NCI-H2196 (cell line): Measurements from ENCODE around the gene TPSG1.
"Not testable (repeated sequence)": the region's sequence is repeated elsewhere in the genome, so short reads cannot be mapped to it uniquely, and the experiment has no call there.

ENCODE experiments used
- DNase-seq: peaks from one replicate; lab custom pipeline; 2025; ENCODE audit not compliant: unreplicated experiment; lab: John Stamatoyannopoulos, UW

The TPSG1 gene

DNA sequence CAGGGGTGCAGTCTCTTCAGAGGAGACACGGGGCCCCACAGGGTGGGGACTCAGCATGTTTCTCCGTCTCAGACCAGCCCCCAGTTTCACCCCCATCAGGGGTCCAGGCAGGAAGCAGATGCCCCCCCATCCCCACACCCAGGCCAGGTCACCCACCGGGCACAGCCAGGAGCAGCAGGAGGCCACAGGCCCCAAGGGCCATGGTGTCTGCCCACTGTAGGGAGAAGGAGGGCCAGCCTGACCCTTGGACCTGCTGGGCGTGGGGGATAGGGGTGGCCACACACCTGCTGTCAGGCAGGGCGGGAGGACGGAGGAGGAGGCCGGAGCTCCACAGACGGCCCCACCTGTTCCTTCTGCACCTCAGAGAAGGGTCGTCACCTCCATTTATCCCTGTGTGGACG, at the start of gene TPSG1:
Gene TPSG1 (minus strand): TSS at position 218 of the 401 bp plus-strand sequence. CDS start 16 bp downstream, at position 202.
- no peak for DNase-seq

DNA sequence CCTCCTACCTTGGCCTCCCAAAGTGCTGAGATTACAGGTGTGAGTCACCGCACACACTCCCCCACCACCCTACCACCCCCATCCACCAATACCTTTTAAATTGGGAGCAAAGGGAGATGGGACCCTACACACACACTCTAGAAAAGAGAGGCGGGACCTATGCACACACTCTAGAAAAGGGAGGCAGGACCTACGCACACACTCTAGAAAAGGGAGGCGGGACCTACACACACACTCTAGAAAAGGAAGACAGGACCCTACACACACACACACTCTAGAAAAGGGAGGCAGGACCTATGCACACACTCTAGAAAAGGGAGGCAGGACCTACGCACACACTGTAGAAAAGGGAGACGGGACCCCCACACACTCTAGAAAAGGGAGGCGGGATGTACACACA, 49.7 kb upstream of the TPSG1 start:
- DNase-seq: no peak

DNA sequence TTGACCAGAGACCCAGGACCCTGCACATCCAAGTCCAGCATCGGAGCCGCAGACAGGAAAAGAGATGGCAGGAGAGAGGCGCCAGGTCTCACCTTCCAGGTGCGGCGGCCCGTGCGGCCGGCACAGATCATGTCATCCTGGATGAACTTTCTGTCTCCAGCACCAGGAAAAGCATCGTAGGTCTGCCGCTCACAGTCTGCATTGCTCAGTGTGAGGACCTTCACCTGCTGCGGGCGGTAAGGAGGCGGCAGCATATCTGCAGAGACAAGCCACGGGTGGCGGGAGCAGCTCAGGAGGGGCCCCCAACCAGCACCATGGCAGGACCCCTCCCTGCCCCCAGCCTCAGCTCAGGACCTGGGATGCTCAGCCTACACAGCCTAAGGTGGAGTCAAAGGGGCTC, 48.7 kb upstream of the TPSG1 start:
- DNase-seq: no peak

DNA sequence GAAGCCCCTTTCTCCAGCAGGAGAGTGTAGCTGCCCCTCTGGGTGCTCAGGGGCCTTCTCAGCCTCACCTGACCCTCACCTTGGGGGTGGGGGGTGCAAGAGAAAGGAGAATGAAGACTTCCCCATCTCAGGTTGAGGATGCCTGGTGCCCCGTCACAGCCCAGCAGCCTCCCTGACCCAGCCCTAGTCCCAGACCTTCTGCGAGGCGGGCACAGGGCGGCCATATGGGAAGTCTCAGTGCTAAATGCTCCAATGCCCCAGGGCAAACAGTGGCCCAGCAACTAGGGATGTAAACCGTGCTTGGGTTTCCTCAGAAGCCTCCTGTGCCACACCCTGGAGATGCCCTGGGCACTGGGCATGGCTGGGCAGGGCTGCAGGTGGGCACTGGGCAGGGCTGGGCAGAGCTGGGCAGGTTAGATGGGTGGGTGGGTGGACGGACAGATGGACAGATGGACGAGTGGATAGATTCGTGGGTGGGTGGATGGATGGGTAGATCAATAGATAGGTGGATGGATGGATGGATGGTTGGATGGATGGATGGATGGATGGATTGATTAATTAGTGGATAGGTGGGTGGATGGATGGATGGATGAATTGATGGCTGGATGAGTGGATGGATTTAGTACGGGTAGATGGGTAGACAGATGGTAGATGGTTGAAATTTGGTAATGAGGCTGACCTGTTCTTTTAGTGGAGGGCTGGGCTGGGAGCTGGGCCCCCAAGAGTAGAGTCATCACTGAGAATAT, 47.6 kb upstream of the TPSG1 start:
- DNase-seq: no peak

DNA sequence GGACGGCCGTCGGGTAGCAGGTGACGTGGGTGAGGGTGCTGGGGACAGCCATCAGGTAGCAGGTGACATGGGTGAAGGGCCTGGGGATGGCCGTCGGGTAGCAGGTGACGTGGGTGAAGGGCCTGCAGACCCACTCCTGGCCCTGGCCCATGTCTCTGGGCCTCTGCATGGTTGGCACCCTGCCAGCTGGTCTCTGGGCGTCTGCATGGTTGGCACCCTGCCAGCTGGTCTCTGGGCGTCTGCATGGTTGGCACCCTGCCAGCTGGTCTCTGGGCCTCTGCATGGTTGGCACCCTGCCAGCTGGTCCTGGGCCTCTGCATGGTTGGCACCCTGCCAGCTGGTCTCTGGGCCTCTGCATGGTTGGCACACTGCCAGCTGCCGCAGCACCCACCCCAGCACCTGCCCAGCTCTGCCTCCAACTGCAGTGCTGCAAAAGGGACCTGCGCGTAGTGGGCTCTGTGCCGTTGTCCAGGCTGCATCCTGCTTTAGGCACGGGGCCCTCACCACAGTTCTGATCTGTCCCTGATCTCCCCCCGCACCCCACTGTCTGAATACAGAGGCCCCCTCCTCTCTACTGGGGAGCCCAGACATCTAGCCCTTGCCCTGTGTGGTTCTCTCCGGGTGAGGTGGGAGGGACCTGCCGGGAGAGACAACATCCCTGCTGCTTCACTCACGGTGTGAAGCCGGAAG, 46.8 kb upstream of the TPSG1 start:
- peak; percentile 93 for DNase-seq

DNA sequence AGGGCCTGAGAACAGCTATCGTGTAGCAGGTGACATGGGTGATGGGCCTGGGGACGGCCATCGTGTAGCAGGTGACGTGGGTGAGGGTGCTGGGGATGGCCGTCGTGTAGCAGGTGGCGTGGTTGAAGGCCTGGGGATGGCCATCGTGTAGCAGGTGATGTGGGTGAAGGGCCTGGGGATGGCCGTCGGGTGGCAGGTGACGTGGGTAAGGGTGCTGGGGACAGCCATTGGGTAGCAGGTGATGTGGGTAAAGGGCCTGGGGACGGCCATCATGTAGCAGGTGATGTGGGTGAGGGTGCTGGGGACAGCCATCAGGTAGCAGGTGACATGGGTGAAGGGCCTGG, 46.3 kb upstream of the TPSG1 start:
- no peak for DNase-seq

DNA sequence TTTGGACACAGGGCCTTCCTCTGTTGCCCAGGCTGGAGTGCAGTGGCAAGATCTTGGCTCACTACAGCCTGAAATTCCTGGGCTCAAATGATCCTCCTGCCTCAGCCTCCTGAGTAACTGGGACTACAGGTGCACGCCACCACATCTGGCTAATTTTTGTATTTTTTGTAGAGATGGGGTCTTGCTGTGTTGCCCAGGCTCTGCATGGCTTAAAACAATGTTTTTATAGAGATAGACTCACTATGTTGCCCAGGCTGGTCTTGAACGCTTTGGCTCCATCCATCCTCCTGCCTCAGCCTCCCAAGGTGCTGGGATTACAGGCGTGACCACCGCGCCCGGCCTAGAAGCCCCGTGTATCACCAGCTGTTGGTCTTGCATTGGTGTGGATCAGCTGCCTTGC, 44.4 kb upstream of the TPSG1 start:
- DNase-seq: not testable (repeated sequence)

DNA sequence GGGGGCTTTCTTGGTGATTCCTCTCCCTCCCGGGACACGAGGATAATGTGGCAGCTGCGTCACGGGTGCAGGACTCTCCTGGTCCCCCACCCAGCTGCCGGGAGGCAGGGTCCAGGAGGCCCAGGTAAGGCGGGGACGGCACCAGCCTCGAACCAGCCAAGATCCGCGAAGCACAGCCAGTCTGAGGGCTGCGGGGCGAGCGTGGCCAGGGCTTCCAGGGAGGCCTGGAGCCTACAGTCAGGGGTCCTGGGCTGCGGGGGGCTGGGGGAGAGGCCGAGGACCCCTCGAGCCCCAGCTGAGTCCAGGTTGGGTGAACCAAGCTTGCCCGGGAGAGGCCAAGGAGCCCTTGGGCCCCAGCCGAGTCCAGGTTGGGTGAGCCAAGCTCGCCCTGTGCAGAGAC, 40.8 kb upstream of the TPSG1 start:
- no peak for DNase-seq

DNA sequence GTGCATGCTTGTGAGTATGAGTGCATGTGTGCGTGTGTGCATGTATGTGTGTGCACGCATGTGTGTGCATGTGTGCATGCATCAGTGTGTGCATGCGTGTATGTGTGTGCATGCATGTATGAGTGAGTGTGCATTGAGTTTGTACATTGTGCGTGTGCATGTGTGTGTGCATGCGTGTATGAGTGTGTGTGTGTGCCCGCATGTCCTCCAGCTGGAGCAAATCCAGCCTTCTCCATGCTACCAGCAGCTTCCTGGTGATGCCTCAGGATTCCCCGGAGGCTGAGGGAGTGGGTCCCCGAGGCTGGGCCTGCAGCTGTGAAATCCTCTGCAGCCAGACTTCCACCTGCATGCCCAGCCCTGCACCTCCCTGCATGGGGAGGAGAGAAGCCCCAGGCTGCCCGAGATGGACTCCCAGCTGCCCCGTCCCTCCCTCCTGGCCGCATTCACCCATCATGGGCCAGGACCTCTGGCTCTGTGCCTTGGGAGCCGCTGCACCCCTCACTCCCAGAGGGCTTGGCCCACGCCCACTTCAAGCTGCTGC, 40.1 kb upstream of the TPSG1 start:
- no peak for DNase-seq

DNA sequence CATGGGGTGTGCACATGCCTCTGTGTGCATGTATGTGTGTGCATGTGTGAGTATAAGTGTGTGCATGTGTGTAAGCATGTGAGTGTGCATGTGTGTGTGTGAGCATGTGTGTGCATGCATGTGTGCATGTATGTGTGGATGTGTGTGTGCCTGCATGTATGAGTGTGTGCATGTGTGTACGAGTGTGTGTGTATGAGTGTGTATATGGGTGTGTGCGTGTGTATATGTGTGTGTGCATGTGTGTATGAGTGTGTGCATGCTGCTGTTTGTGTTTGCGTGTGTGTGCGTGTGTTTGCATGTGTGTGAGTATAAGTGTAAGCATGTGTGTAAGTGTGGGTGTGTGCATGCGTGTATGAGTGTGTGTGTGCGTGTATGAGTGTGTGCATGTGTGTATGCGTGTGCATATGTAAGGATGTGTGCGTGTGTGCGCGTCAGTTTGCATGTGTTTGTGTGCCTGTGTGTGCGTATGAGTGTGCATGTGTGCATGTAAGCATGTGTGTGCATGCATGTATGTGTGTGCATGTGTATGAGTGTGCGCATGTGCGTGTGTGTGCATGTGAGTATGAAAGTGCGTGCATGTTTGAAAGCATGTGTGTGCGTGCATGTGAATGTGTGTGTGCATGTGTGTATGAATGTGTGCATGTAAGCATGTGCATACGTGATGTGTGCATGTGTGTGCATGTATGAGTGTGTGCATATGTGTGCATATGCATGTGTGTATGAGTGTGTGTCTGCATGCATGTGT, 39.4 kb upstream of the TPSG1 start:
- DNase-seq: no peak

DNA sequence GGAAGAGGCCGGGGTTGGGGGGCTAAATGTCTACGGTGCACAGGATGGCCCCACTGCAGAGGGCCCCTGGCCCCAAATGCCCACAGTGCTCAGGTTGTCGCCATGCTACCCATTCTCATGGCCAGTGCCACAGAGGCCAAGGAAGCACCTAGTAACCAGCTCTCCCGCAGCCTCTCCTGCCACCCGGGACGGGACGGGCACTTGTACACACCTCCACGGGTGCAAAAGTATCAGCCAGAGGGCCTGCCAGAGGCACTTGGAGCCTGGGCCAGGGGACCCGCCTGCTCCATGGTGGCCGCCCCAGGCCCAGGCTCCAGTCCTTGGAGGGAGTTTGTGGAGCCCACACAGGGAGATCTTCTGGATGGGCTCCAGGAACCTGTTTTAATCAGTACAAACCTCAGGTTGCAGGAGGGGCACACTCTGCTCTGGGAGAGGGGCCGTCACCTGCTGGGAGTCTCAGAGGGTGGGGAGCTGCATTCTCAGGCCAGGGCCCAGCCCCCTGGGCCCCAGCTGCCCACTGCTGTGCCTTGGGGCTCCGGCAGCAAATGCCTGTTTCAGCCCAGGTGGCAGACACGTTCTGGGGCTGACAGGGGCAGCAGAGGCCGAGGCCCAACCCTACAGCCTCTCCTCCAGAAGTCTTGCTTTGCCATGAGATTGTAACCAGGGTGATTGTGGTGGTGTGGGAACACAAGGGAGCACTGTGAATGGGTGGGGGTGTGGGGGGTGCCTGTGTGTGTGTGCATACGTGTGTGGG, 38.7 kb upstream of the TPSG1 start:
- no peak for DNase-seq

DNA sequence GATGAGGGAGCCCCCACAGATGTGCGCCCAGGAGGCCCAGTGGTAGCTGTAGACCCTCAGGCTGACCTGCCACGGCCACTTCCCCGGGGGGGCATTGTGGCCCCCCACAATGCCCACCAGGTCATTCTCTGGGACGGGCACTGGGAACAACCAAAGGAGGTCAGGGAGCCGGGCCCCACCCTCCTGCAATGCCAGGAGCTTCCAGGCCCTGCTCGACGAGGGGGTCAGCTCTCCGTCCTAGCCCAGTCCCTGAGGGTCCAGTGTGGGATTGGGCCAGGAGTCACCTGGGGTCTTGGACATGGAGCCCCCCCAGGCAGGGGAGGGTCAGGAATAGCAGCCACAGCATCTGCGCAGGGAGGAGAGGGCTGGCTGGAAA, 37.8 kb upstream of the TPSG1 start:
- DNase-seq: no peak

DNA sequence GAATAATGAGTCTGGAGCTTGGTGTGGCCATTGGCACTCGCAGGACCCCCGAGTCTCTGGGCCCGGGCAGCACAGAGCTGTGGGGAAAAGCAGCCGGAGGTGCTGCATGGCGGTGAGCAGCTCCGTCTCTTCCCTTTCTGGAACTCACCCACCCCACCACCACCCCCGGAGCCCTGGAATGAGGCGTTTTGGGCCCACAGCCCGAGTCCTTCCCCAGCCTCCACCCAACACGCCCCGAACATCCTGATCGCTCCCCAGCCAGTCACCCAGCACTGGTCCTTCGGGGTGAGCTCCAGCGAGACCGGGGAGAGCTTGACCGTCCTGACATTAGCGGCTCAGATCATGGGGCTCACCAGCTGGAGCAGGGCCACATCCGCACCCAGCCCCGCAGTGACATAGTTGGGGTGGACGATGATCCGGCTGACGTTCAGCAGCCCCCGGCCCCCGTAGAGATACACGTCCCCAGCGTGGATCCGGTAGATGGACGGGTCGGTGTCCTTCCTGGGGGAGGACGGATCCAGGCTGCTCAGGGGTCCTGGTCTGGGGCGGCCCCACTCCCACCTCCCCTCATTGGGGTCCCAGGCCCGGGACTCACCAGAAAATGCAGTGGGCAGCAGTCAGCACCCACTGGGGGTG, 37.3 kb upstream of the TPSG1 start:
- no peak for DNase-seq

DNA sequence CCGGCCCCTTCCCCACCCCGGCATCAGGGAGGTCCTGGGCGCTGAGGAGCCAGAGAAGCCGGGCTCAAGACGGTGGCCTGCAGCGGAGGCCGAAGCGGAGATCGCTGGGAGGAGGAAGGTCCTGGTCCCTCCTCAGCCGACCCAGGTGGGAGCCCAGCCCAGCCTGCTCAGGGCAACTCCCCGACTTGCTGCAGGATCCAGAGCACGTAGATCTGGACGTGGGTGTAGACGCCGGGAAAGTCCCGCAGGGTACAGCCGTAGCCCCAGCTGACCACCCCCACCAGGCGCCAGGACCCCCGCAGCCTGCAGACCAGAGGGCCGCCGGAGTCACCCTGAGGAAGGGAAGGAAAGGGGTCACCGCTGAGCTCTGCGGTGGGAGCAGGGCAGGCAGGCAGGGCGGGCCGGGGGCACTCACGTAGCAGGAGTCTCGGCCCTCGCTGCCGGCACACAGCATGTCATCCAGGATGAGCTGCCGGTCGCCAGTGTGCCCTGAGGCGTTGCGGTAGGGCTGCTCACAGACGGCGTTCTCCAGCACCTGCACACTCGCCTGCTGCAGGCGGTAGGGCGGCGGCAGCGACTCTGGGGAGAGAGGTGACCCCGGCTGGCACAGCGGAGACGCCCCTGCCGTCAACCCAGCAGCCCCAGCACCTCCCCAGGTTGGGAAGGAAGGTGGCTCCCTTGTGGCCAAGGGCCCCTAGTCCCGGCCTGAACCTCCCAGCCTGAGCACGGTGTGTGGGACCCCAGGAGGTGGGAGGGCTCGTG, 36.2 kb upstream of the TPSG1 start:
- DNase-seq: no peak

DNA sequence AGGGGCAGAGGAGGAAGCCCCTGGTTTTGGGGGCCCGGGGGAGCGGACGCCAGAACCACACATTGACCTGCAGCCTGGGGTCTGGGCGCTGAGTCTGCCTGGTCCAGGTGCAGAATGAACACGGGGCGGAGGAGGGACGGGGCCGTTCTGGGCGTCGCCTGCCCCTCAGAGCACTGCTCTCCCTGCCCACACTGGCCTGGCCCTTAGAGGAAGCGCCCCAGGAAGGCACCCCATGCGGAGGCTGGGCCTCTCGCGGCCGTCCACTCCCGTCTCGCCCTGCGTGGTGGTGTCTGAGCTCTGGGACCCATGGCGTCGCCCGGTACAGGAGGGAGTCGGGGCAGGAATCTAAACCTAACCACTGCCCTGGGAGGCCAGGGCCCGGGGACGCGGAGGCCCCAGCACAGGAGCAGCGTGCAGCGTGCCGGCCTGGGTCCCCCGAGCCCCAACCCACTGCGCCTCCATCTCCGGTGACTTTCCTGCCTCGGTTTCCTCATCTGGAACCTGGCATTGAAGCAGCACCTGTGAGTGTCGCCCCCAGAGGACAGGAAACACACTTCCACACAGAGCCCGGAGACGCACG, 35.1 kb upstream of the TPSG1 start:
- DNase-seq: no peak

DNA sequence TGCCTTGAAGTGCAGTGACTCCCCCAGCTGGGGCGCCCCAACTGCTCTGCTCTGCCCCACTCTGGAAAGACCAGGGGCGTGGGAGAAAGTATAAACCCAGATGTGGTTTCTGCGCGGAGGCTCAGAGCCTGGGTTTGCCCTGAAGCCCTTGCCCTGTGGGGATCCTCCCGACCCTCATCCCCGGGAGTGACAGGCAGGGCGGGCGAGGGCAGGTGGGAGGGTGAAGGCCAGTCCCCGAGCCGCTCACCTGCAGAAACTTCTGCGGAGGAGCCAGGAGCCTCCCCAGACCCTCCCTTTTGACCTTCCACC, 34.6 kb upstream of the TPSG1 start:
- no peak for DNase-seq

DNA sequence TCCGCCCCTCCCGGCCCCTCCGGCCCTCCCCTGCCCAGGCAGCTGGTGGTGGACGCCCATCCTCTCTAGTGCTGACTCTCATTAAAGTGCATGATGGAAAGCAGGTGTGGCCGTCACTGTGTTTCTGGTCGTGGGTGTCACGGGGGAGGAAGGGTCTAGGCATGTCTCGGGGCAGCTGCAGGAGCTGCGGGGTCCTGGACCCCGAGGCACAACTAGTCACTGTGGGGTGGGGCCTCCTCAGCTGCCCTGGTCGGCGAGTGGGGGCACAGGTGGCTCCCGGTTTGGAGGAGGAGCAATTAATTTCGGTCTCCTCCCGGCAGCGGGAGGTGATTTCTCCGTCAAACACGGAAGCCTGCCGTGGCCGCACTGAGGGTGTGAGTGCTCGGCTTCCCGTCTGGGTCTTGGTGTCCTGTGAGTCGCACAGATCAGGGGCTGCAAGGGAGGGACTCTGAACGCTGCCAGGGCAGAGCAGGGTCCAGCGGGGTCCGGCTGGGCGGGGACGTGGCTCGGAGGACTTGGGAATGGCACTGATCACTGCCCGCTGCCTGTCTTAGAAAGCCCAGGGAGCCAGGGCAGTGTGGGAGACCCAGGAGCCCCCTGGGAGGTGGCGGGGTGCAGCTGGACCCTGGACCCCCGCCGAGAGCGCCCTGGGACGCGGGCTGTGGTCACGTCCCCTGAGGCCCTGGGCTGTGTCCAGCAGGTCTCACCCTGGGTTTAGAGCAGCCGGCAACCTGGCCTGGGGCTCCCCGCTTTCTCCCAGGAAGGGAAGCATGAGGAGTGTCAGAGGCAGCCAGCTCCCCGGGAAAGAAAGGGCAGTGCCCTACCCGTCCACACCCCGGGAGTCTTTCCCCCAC, 34.1 kb upstream of the TPSG1 start:
- no peak for DNase-seq

DNA sequence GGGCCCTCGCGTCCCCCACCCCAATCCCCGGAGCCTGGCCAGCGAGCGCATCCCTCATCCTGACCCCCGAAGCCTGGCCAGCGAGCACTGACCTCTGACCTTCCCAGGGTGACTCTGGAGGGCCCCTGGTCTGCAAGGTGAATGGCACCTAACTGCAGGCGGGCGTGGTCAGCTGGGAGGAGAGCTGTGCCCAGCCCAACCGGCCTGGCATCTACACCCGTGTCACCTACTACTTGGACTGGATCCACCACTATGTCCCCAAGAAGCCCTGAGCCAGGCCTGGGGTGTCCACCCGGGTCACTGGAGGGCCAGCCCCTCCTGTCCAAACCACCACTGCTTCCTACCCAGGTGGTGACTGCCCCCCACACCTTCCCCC, 33.1 kb upstream of the TPSG1 start:
- DNase-seq: no peak
